Suprapubic skin (tissue), 4 donors: ENCODE data around the gene ELK4. TPM values are rescaled to one million over a fixed set of nuclear protein-coding genes. Genes with fewer than 3 reads are reported as not detected.

Source experiments
- DNase-seq, 2 donors: peaks; one replicate each; pipeline ENCODE4 v3.0.0-alpha.2; 2019; ENCODE audit warnings: low spot score in 2 of 2
- H3K27ac ChIP-seq: fragments of 200-600 bp; sonication (generic); one replicate; pipeline ENCODE4 v1.5.1; 2019
- H3K27me3 ChIP-seq: fragments of 200-600 bp; sonication (generic); one replicate; pipeline ENCODE4 v1.5.1; 2019
- H3K36me3 ChIP-seq: fragments of 200-600 bp; sonication (generic); one replicate; pipeline ENCODE4 v1.5.1; 2019
- H3K4me1 ChIP-seq: fragments of 200-600 bp; sonication (generic); one replicate; pipeline ENCODE4 v1.5.1; 2019
- H3K4me3 ChIP-seq: fragments of 200-600 bp; sonication (generic); one replicate; pipeline ENCODE4 v1.5.1; 2019; ENCODE audit warnings: mild to moderate bottlenecking
- H3K9me3 ChIP-seq: fragments of 200-600 bp; sonication (generic); one replicate; pipeline ENCODE4 v1.5.1; 2019
- EP300 ChIP-seq: sonication (generic); formaldehyde crosslinking; IDR thresholded peaks from one replicate; pipeline ENCODE4 v1.6.1; 2017; ENCODE audit warnings: antibody characterized with exemption
- POLR2A ChIP-seq, 2 donors: fragments of 450-650 bp; IDR thresholded peaks; one replicate each; pipeline ENCODE4 v1.6.1; 2017; ENCODE audit warnings: antibody characterized with exemption in 2 of 2, mild to moderate bottlenecking in 2 of 2, moderate library complexity in 2 of 2
- POLR2AphosphoS5 ChIP-seq, 3 donors: sonication (generic); formaldehyde crosslinking; IDR thresholded peaks; one replicate each; pipeline ENCODE4 v1.6.1; 2017; ENCODE audit warnings: antibody characterized with exemption in 3 of 3
- WGBS: methylation state at CpG from one replicate; pipeline ENCODE4 v1.1.5; 2018; 5-methylcytosine and 5-hydroxymethylcytosine counted together
- total RNA-seq, 4 donors: library from RNA; depleted of rRNA; stranded (reverse); fragments of >200 nt; gene quantifications; one replicate each; pipeline ENCODE4 v1.1.0, GENCODE V29; 2016
- TF ChIP-seq, protein P1 (sequence below), 2 donors: fragments of 200-600 bp in 1 of 2; fragments of 450-650 bp in 1 of 2; sonication (generic) in 1 of 2; IDR thresholded peaks; one replicate each; pipeline ENCODE4 v1.5.1; 2016 to 2019; ENCODE audit warnings: antibody characterized with exemption in 2 of 2, mild to moderate bottlenecking in 1 of 2, moderate library complexity in 1 of 2

ELK4 gene
- total RNA-seq, 4 donors from 2014 or later = 30.9 to 52.6 (median 43.8) TPM

DNA sequence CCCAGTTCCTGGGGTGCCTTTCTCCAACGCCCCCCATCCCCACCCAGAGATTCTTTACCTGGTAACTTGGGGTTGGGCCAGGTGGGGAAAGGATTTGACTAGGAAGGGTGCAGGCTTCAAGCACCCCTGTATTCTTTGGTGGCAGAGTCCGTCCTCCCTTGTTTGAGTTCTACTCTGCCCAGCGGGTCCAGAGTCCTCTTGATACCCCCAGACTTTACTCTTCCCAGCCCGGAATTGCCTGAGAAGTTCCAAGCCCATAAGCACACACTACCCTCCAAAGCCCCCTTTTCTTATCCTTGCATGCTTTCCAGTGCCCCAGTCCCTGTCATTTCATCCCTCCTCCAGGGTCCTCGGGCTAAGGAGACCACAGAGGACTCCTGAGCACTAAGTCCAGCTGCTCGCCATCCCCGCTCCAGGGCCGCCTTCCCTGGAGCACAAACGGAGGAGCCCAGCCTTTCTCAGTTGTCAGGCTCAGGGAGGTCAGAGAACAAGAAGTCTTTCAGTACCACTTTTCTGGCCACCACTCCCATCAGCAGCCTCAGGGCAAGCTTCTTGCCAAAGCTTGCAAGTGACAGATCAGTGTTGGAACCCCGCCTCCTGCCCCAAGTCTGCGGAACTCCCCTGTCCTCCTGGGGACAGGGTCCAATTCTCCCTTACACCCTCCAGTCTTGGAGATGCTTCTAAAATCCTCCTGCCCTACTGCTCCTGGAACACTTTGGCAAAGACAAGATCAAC is 36.3 kb upstream of the ELK4 start:
- Histone ChIP-seq H3K4me1 (peaks cover 35% of the 10 kb centered on the region), H3K9me3 (no peaks in the 10 kb centered on the region), H3K27me3 (no peaks in the 10 kb centered on the region), H3K27ac (no peak overlapping the region), H3K4me3 (no peak overlapping the region), H3K36me3 (no peaks in the 10 kb centered on the region)
- WGBS = 69% methylated on average over 7 of the region's 11 CpGs
- no peak for DNase-seq
- TF ChIP-seq, protein P1, sequence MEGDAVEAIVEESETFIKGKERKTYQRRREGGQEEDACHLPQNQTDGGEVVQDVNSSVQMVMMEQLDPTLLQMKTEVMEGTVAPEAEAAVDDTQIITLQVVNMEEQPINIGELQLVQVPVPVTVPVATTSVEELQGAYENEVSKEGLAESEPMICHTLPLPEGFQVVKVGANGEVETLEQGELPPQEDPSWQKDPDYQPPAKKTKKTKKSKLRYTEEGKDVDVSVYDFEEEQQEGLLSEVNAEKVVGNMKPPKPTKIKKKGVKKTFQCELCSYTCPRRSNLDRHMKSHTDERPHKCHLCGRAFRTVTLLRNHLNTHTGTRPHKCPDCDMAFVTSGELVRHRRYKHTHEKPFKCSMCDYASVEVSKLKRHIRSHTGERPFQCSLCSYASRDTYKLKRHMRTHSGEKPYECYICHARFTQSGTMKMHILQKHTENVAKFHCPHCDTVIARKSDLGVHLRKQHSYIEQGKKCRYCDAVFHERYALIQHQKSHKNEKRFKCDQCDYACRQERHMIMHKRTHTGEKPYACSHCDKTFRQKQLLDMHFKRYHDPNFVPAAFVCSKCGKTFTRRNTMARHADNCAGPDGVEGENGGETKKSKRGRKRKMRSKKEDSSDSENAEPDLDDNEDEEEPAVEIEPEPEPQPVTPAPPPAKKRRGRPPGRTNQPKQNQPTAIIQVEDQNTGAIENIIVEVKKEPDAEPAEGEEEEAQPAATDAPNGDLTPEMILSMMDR (IDR thresholded peaks at IDR 0.05) = no peak
- no peak for TF ChIP-seq POLR2A (IDR thresholded peaks at IDR 0.05)
- TF ChIP-seq POLR2AphosphoS5 (IDR thresholded peaks at IDR 0.05) = no peak
- no peak for TF ChIP-seq EP300

DNA sequence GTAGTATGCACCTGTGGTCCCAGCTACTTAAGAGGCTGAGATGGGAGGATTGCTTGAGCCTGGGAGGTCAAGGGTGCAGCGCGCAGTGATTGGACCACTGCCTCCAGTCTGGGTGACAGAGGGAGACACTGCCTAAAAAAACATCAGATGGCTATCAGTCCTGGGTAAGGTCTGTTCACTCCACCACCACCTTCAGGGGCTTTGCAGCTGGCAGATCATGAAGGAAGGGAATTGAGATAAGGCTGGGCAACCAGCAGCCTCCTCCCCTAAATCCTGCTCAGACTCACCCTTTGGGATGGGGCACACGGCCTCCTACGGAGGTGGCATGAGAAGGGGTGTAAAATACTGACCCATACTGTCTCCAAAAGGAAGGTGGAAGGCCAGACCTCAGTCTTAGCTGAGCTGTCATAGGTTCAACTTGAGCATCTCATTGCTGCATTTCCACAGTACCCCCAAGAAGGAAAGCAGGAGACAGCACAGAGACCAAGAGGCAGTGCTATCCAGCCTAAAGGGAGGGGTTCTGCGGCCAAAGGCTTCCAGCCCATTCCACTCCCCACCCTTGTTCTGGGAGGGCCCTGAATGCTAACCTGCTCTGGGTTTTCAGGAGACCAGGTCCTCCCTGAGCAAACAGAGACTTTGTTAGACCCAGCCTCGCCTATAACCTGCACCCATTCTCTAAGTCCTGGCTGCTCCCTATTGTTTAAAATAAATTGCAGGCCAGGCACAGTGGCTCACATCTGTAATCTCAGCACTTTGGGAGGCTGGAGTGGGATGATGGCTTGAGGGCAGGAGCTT is 34.8 kb upstream of the ELK4 start:
- Histone ChIP-seq H3K27me3 (no peaks in the 10 kb centered on the region), H3K9me3 (no peaks in the 10 kb centered on the region), H3K4me1 (peaks cover 42% of the 10 kb centered on the region), H3K27ac (no peak overlapping the region), H3K36me3 (no peaks in the 10 kb centered on the region), H3K4me3 (no peak overlapping the region)
- 93% methylated on average over 6 of the region's 6 CpGs for WGBS
- TF ChIP-seq POLR2AphosphoS5 (IDR thresholded peaks at IDR 0.05) (no peak), POLR2A (IDR thresholded peaks at IDR 0.05) (no peak)
- DNase-seq = no peak

DNA sequence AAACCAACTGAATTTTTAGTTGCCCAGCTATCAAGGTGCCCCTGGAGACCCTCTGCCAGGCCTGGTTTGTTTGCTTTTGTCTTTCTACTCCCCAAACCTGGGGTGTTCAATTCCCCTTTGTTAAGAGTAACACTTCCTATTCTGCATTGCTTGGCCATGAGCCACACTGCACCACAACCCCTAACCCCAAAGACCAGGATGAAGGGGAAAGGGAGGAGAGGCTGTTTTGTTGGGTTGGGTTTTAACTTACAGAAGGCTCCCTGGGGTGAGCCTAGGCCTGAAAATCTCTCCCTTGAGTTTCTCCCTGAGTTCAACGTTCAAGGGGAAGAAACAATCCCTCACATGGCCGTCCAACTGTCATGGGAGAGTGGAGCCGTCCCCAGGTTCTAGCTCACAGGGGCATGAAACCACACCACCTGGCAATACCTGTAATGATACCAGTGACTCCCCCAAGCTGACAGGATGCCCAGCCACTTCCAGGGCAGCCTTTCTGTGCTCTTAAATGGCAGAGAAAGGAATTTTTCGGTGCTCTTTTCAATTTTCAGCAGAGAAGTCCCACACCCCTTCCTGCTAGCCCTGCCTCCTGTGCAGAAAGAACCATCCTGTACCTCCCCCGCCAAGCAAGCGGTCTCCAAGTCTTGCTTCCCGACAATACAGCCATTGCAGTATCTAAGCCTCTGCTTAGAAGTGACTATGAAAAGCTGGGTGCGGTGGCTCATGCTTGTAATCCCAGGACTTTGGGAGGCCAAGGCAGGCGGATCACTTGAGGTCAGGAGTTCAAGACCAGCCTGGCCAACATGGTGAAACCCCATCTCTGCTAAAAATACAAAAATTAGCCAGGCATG is 33.6 kb upstream of the ELK4 start:
- Histone ChIP-seq H3K27ac (no peak overlapping the region), H3K4me1 (peaks cover 42% of the 10 kb centered on the region), H3K36me3 (no peaks in the 10 kb centered on the region), H3K27me3 (no peaks in the 10 kb centered on the region), H3K9me3 (no peaks in the 10 kb centered on the region), H3K4me3 (no peak overlapping the region)
- 81% methylated on average over 8 of the region's 9 CpGs for WGBS
- TF ChIP-seq POLR2A (IDR thresholded peaks at IDR 0.05) = no peak
- TF ChIP-seq POLR2AphosphoS5 (IDR thresholded peaks at IDR 0.05) = no peak
- TF ChIP-seq, protein P1 (IDR thresholded peaks at IDR 0.05) = no peak
- no peak for DNase-seq

DNA sequence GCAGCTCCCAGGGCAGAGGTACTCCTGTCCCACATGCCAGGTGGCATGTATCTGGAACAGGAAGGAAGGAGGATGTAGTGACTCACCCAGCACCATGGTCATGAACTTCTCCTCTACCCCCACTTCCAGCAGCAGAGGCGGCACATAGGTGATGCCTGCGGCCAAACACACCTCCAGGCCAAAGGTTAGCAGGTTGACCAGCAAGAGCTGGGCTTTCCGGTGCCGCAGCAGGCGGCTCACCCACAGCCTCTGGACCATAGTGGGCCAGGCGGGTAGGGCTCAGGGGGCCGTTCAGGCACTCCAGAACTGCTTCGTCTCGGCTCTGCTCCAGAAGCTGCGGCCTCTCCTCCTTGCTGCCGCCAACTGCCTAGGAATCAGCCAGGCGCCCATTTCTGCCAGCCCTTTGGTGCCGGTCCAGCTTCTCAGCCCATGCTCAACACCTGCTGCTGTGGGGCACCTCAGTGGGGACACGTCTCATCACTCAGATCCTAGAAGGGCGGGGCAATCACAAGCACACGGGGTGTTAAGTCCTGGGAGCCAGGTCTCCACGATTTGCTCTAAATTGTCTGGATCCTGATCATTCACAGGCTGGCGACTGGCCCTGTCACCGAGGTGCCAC is 32.7 kb upstream of the ELK4 start:
- Histone ChIP-seq H3K36me3 (no peaks in the 10 kb centered on the region), H3K27me3 (no peaks in the 10 kb centered on the region), H3K27ac (no peak overlapping the region), H3K9me3 (no peaks in the 10 kb centered on the region), H3K4me1 (peaks cover 36% of the 10 kb centered on the region), H3K4me3 (no peak overlapping the region)
- 72% methylated on average over 9 of the region's 19 CpGs for WGBS
- no peak for DNase-seq
- TF ChIP-seq, protein P1 (IDR thresholded peaks at IDR 0.05) = no peak
- TF ChIP-seq EP300 = no peak
- TF ChIP-seq POLR2AphosphoS5 (IDR thresholded peaks at IDR 0.05) = no peak
- TF ChIP-seq POLR2A (IDR thresholded peaks at IDR 0.05) = no peak

DNA sequence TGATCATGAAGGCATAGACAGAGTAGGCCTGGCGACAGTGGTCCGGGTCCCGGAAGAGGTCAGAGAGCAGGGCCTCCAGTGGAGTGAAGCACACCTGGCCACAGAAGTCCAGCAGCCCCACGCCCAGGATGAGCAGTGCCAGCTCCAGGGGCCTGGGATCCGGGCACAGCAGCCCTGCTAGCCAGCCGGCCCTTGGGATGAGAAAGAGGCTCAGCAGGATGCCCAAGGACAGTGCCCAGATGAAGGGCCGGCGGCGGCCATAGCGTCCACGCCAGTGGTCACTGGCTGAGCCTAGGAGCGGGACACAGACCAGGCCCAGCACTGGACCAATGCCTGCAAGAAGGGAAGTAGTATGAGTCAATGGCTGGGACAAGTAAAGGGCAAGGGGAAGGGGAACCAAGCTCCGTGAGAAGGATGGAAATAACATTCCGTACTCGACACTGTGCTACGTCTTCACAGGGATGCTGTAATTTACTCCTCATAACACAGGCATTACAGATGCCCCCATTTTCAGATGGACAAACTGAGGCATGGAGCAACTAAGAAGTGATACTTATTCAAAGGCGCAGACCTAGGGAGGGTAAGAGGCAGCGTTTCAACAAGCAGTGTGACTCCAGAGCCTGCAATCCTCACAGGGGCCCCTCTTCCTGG is 31.6 kb upstream of the ELK4 start:
- H3K4me3 ChIP-seq = no peak overlapping the region
- H3K36me3 ChIP-seq = no peaks in the 10 kb centered on the region
- H3K4me1 ChIP-seq = peaks cover 34% of the 10 kb centered on the region
- DNase-seq = no peak
- TF ChIP-seq EP300 (no peak), POLR2AphosphoS5 (IDR thresholded peaks at IDR 0.05) (no peak)
- no peak overlapping the region for H3K27ac ChIP-seq
- 91% methylated on average over 18 of the region's 18 CpGs for whole genome bisulfite sequencing
- no peaks in the 10 kb centered on the region for H3K27me3 ChIP-seq
- H3K9me3 ChIP-seq = no peaks in the 10 kb centered on the region
